B cell (primary cell): ENCODE results near the gene HSH2D. TPM values are rescaled to one million over a fixed set of nuclear protein-coding genes. Genes with fewer than 3 reads are reported as not detected.

Experiments used
- ATAC-seq: fragments of 200-7000 bp; cut with Tn5 transposase; one replicate; pipeline ENCODE4 v1.10.0; 2021; ENCODE audit warnings: low read depth, mild to moderate bottlenecking, moderate number of reproducible peaks, moderate library complexity
- CTCF ChIA-PET: fragments of 350-600 bp; sonication (Branson Sonifier 250); formaldehyde crosslinking; loops from one replicate; lab custom pipeline; 2021; ENCODE audit warnings: antibody characterized with exemption, inconsistent platforms; lab: Charles Lee
- POLR2A ChIA-PET: fragments of 350-600 bp; sonication (Branson Sonifier 250); formaldehyde crosslinking; loops from one replicate; lab custom pipeline; 2021; ENCODE audit warnings: antibody characterized with exemption; lab: Charles Lee
- DNase-seq: peaks from one replicate; pipeline ENCODE4 v3.0.0; 2013
- H2AFZ ChIP-seq: 2 replicates; pipeline ENCODE4 v1.6.1; 2012; ENCODE audit warnings: mild to moderate bottlenecking, low read depth, low read length; ENCODE audit not compliant: insufficient read depth, poor library complexity, severe bottlenecking
- H3K27ac ChIP-seq, 2 donors: 1 replicate in 1 of 2; 2 replicates in 1 of 2; pipeline ENCODE4 v1.5.1; 2012 to 2013; ENCODE audit warnings: low read length in 2 of 2, mild to moderate bottlenecking in 2 of 2, moderate library complexity in 1 of 2
- H3K27me3 ChIP-seq, 4 experiments: fragments of 200-600 bp in 1 of 4; sonication (generic) in 1 of 4; replicated peaks in 1 of 4; 1 replicate in 2 of 4; 2 replicates in 2 of 4; pipeline versions ENCODE4 v1.6.1 to v1.7.0; 2013 to 2016; ENCODE audit warnings: low read length in 3 of 4, mild to moderate bottlenecking in 2 of 4, mixed read lengths in 1 of 4, moderate library complexity in 1 of 4; ENCODE audit not compliant: insufficient read depth in 4 of 4, control insufficient read depth in 3 of 4; ENCODE audit errors: control extremely low read depth in 1 of 4
- H3K36me3 ChIP-seq, 2 experiments: replicated peaks in 1 of 2; 1 replicate in 1 of 2; 2 replicates in 1 of 2; pipeline versions ENCODE4 v1.6.1 to v1.7.1; 2013; ENCODE audit warnings: low read length in 1 of 2; ENCODE audit not compliant: insufficient read depth in 2 of 2, control insufficient read depth in 1 of 2; ENCODE audit errors: control extremely low read depth in 1 of 2, extremely low read depth in 1 of 2
- H3K4me1 ChIP-seq, 2 donors: fragments of 200-600 bp in 1 of 2; sonication (generic) in 1 of 2; 1 replicate in 1 of 2; 2 replicates in 1 of 2; pipeline versions ENCODE4 v1.5.1 to v1.6.1; 2013 to 2017; ENCODE audit warnings: low read length in 2 of 2; ENCODE audit not compliant: control insufficient read depth in 2 of 2, insufficient read depth in 2 of 2
- H3K4me2 ChIP-seq: replicated peaks from 2 replicates; pipeline ENCODE3; 2012; ENCODE audit warnings: mild to moderate bottlenecking, low read depth, low read length; ENCODE audit not compliant: poor library complexity, severe bottlenecking
- H3K4me3 ChIP-seq, 5 experiments: fragments of 200-600 bp in 1 of 5; sonication (generic) in 1 of 5; 1 replicate in 3 of 5; 2 replicates in 2 of 5; pipeline versions ENCODE4 v1.5.1 to v1.7.0; 2011 to 2016; ENCODE audit warnings: low read length in 4 of 5, mild to moderate bottlenecking in 4 of 5, low read depth in 2 of 5, control low read depth in 1 of 5, moderate library complexity in 1 of 5; ENCODE audit not compliant: insufficient read depth in 1 of 5; ENCODE audit errors: control extremely low read depth in 1 of 5, extremely low read depth in 1 of 5
- H3K79me2 ChIP-seq: fragments of 200-600 bp; sonication (generic); one replicate; pipeline ENCODE4 v1.6.0; 2016; ENCODE audit warnings: low read length; ENCODE audit not compliant: control insufficient read depth, insufficient read depth
- H3K9ac ChIP-seq: fragments of 200-600 bp; sonication (generic); 2 replicates; pipeline ENCODE4 v1.6.1; 2017; ENCODE audit warnings: mild to moderate bottlenecking, low read length, moderate library complexity
- H3K9me3 ChIP-seq, 3 donors: one replicate each; pipeline versions ENCODE4 v1.6.1 to v1.7.1; 2013; ENCODE audit warnings: low read length in 2 of 3; ENCODE audit not compliant: control insufficient read depth in 2 of 3, insufficient read depth in 1 of 3; ENCODE audit errors: control extremely low read depth in 1 of 3
- H4K20me1 ChIP-seq: 2 replicates; pipeline ENCODE4 v1.6.0; 2012; ENCODE audit warnings: mild to moderate bottlenecking, low read length; ENCODE audit not compliant: insufficient read depth, control insufficient read depth, poor library complexity, severe bottlenecking
- H3K27ac Mint-ChIP-seq: one replicate; pipeline ENCODE4 v1.8.0; 2021; ENCODE audit warnings: mixed read lengths
- H3K27me3 Mint-ChIP-seq: one replicate; pipeline ENCODE4 v1.8.0; 2021; ENCODE audit warnings: mixed read lengths
- H3K4me1 Mint-ChIP-seq: one replicate; pipeline ENCODE4 v1.8.0; 2021; ENCODE audit warnings: mixed read lengths
- H3K4me3 Mint-ChIP-seq: one replicate; pipeline ENCODE4 v1.8.0; 2021; ENCODE audit warnings: mixed read lengths
- H3K9me3 Mint-ChIP-seq: one replicate; pipeline ENCODE4 v1.8.0; 2022; ENCODE audit warnings: mixed read lengths; ENCODE audit not compliant: insufficient read depth
- CTCF ChIP-seq: fragments of 200-600 bp; IDR thresholded peaks from one replicate; pipeline ENCODE4 v1.8.0; 2022; ENCODE audit warnings: antibody characterized with exemption, mild to moderate bottlenecking
- EZH2 ChIP-seq: IDR thresholded peaks from 2 replicates; pipeline ENCODE4 v1.6.1; 2012; ENCODE audit warnings: borderline replicate concordance, low read depth, mild to moderate bottlenecking, moderate library complexity, low read length; ENCODE audit not compliant: insufficient read depth, poor library complexity, severe bottlenecking
- WGBS: methylation state at CpG from one replicate; pipeline ENCODE4 v1.1.5; 2013; ENCODE audit warnings: missing lambda C conversion rate; ENCODE audit not compliant: insufficient coverage; 5-methylcytosine and 5-hydroxymethylcytosine counted together
- intact Hi-C: fragments of 100-400 bp; cut with micrococcal nuclease; formaldehyde crosslinking; loops from one replicate; pipeline ENCODE4 v1.10.0; 2022
- polyA plus RNA-seq: library from polyadenylated mRNA; depleted of rRNA; stranded (reverse); fragments of >200 nt; gene quantifications from 2 replicates; pipeline ENCODE4 v1.2.3, GENCODE V29; 2012
- total RNA-seq, 2 donors: library from RNA; stranded (reverse); fragments of 120-200 nt in 1 of 2; gene quantifications; 1 replicate in 1 of 2; 2 replicates in 1 of 2; pipeline versions ENCODE4 v1.2.3 to v1.2.4, GENCODE V29; 2013 to 2022

The HSH2D gene
- total and polyA plus RNA-seq, 2 donors (not counting 1 experiment from before 2014, with no cell fraction given) = 259 to 299 TPM

GRCh38 chr19:16100524-16100923 is 43.0 kb upstream of the HSH2D start:
- H3K79me2 ChIP-seq = peaks cover 32% of the 10 kb centered on the region
- peaks cover 10% of the 10 kb centered on the region for H4K20me1 ChIP-seq
- no peaks in the 10 kb centered on the region for H3K27me3 ChIP-seq
- no peak overlapping the region for H3K4me2 ChIP-seq
- H2AFZ ChIP-seq = no peak overlapping the region
- Mint-ChIP-seq H3K27me3 (no peaks in the 10 kb centered on the region), H3K4me1 (peaks cover 22% of the 10 kb centered on the region), H3K4me3 (no peak overlapping the region), H3K9me3 (no peaks in the 10 kb centered on the region), H3K27ac (no peak overlapping the region)
- ATAC-seq (no peak), DNase-seq (no peak)
- ChIA-PET POLR2A (no interaction called here), CTCF (interaction anchor here (0.6 to 1.7 kb wide), 3 partner anchors 25 to 81 kb away, joined by 3 to 5 read pairs (median 4); no protein-coding TSS in a partner anchor)
- no peak overlapping the region for H3K27ac ChIP-seq
- 100% methylated on average over 4 of the region's 4 CpGs for WGBS
- intact Hi-C loops = no loop called here
- TF ChIP-seq CTCF = no peak
- TF ChIP-seq EZH2 = no peak
- H3K36me3 ChIP-seq = peaks cover 2 to 74% of the 10 kb centered on the region in 2 experiments
- no peaks in the 10 kb centered on the region for H3K9me3 ChIP-seq
- peaks cover 13 to 23% of the 10 kb centered on the region in 2 donors for H3K4me1 ChIP-seq
- no peak overlapping the region for H3K9ac ChIP-seq
- H3K4me3 ChIP-seq = no peak overlapping the region

DNA sequence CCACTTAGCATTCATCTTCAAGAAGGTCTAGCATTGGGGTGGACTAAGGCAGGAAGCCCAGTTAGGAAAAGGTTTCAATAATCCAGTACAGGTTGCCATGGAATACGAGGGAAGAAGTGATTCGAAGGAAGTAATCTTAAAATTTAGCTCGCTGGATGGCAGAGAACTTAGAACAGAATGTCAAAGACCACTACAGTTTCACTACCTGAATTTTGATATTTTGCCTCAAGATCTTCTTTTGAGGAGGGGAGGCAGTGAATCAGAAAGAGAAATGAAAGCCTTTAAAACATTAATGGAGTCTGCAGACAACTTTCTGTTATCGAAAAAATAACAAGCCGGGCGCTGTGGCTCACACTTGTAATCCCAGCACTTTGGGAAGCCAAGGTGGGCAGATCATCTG is 38.8 kb upstream of the HSH2D start:
- peak overlapping the region; percentile 61 to 67 for H3K27ac ChIP-seq
- intact Hi-C loops = no loop called here
- no peaks in the 10 kb centered on the region for H3K9me3 ChIP-seq
- peak overlapping the region in 2 of 5 experiments; percentile 1 to 41 for H3K4me3 ChIP-seq
- Mint-ChIP-seq H3K9me3 (no peaks in the 10 kb centered on the region), H3K4me1 (peaks cover 22% of the 10 kb centered on the region), H3K27ac (peak overlapping the region; percentile 94), H3K4me3 (peak overlapping the region; percentile 60), H3K27me3 (no peaks in the 10 kb centered on the region)
- ChIA-PET POLR2A (interaction anchor here (0.5 to 1.6 kb wide), 7 partner anchors 14 to 336 kb away, joined by 3 to 7 read pairs (median 4); no protein-coding TSS in a partner anchor), CTCF (interaction anchor here (0.7 to 4.7 kb wide), 5 partner anchors 18 to 242 kb away, joined by 3 to 28 read pairs (median 4); no protein-coding TSS in a partner anchor)
- 17% methylated on average over 3 of the region's 6 CpGs for WGBS
- H3K79me2 ChIP-seq = peaks cover 8% of the 10 kb centered on the region
- DNase-seq (peak; percentile 75), ATAC-seq (peak; percentile 56)
- no peak overlapping the region for H2AFZ ChIP-seq
- peak overlapping the region; percentile 62 for H3K4me2 ChIP-seq
- TF ChIP-seq CTCF (no peak), EZH2 (no peak)
- H4K20me1 ChIP-seq = no peaks in the 10 kb centered on the region
- no peak overlapping the region for H3K9ac ChIP-seq
- H3K4me1 ChIP-seq = peaks cover 17 to 35% of the 10 kb centered on the region in 2 donors
- no peaks in the 10 kb centered on the region for H3K27me3 ChIP-seq
- H3K36me3 ChIP-seq = peaks cover 0 to 39% of the 10 kb centered on the region in 2 experiments
